Measurements from ENCODE around the gene CD82. TPM values are rescaled to one million over a fixed set of nuclear protein-coding genes. Genes with fewer than 3 reads are reported as not detected.

The CD82 gene
- total and polyA plus RNA-seq, 3 donors from 2014 or later: 5.0 to 13.7 (median 13.0) TPM

DNA sequence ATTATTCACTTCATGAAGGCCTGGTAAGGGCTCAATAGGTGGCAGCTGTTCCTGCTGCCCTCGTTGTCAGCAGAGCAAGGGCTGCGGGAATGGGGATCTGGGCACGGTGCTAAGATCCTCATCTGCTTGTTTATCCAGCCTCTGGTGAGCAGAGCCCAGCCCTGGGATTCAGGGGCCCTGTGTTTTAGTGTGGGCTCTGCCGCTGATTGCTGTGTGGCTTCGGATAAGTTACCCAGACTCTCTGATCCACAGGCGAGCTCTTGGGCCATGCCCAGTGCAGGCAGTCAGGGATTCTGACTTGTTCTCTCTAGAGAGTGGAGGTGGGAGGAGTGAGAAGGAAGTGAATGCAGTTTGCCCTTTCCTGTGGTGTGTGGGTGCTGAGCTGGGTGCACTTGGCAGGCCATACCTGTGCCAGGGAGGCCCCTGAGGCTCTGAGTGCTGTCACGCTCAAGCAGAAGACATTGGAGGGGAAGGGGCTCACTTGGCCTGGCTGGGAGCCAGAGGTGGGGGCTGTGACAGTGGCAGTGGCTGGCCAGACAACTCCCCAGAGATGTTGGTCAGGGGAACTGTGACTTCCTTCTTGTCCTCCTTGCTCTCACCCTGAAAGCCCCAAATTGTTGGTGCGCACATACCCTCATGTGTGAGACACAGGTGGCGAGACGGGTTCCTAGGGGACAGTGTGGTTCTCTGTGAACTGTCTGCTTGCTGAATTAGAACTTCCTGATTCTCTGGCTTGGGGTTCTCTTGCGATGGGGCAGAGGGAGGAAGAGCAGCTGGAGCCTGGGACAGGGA is 43.7 kb downstream of the CD82 start:
- WGBS, 2 donors: 68 to 82% methylated on average over 9 to 11 of the region's 11 CpGs
- H3K4me3 ChIP-seq: no peak overlapping the region
- intact Hi-C loops (cut with DNase I; ENCODE audit: low total_unique reads): no loop called here
- no peaks in the 10 kb centered on the region for H3K4me1 ChIP-seq
- H3K27me3 ChIP-seq: no peaks in the 10 kb centered on the region
- DNase-seq: no peak
- H3K9me3 ChIP-seq: no peaks in the 10 kb centered on the region
- TF ChIP-seq, protein P1, sequence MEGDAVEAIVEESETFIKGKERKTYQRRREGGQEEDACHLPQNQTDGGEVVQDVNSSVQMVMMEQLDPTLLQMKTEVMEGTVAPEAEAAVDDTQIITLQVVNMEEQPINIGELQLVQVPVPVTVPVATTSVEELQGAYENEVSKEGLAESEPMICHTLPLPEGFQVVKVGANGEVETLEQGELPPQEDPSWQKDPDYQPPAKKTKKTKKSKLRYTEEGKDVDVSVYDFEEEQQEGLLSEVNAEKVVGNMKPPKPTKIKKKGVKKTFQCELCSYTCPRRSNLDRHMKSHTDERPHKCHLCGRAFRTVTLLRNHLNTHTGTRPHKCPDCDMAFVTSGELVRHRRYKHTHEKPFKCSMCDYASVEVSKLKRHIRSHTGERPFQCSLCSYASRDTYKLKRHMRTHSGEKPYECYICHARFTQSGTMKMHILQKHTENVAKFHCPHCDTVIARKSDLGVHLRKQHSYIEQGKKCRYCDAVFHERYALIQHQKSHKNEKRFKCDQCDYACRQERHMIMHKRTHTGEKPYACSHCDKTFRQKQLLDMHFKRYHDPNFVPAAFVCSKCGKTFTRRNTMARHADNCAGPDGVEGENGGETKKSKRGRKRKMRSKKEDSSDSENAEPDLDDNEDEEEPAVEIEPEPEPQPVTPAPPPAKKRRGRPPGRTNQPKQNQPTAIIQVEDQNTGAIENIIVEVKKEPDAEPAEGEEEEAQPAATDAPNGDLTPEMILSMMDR (IDR thresholded peaks at IDR 0.05): no peak
- TF ChIP-seq POLR2A (IDR thresholded peaks at IDR 0.05): no peak
- no peaks in the 10 kb centered on the region for H3K36me3 ChIP-seq (ENCODE audit: low read depth, missing control alignments)
- no peak overlapping the region for H3K27ac ChIP-seq

DNA sequence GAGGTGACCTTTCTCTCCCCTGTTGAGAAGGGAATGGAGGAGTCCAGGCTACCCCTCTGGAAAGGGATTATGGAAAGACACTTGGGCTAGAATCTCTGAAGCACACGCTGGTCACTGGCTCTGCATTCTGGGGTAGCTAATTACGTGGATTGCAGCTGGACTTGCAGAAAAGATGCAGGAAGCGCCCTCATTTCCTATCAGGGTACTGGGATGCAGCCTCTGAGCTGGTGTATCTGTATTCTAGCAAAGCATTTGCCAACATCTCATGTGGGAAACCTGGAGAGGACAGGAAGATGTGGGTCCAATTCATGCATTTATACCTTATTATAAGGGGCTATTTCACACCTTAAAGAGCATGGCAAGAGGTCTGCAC is 44.3 kb downstream of the CD82 start:
- no peak for DNase-seq
- TF ChIP-seq, protein P1 (IDR thresholded peaks at IDR 0.05): no peak
- no peak for TF ChIP-seq POLR2A (IDR thresholded peaks at IDR 0.05)
- Histone ChIP-seq H3K4me3 (no peak overlapping the region), H3K9me3 (no peaks in the 10 kb centered on the region), H3K27me3 (no peaks in the 10 kb centered on the region), H3K27ac (no peak overlapping the region), H3K36me3 (ENCODE audit: low read depth, missing control alignments) (no peaks in the 10 kb centered on the region), H3K4me1 (no peaks in the 10 kb centered on the region)
- WGBS, 2 donors: 84 to 93% methylated on average over 3 of the region's 3 CpGs
- intact Hi-C loops (cut with DNase I; ENCODE audit: low total_unique reads): no loop called here

GRCh38 chr11:44610186-44610955 is 44.9 kb downstream of the CD82 start:
- TF ChIP-seq POLR2A (IDR thresholded peaks at IDR 0.05): no peak
- TF ChIP-seq, protein P1 (IDR thresholded peaks at IDR 0.05): no peak
- intact Hi-C loops (cut with DNase I; ENCODE audit: low total_unique reads): no loop called here
- WGBS, 2 donors: 89 to 92% methylated on average over 9 of the region's 9 CpGs

DNA sequence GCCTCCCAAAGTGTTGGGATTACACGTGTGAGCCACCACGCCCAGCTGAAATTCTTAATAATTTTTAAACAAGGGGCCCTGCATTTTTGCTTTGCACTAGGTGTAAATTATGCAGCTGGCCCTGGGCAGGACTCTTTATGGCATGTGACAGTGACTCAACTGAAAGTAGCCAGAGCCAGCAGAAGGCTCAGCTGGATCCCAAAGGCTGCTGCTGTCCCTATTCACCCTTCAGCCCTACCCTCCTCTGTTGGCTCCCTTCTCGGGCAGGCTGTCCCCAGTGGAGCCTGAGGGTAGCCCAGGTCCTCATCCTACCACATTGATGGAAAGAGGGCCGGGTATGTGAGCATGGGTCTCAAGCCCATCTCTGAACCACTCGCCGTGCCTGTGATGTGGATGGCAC is 45.6 kb downstream of the CD82 start:
- WGBS, 2 donors: 95 to 96% methylated on average over 6 of the region's 6 CpGs
- Histone ChIP-seq H3K27me3 (no peaks in the 10 kb centered on the region), H3K9me3 (no peaks in the 10 kb centered on the region), H3K27ac (no peak overlapping the region), H3K4me3 (no peak overlapping the region), H3K4me1 (no peaks in the 10 kb centered on the region), H3K36me3 (ENCODE audit: low read depth, missing control alignments) (no peaks in the 10 kb centered on the region)
- intact Hi-C loops (cut with DNase I; ENCODE audit: low total_unique reads): no loop called here
- TF ChIP-seq POLR2A (IDR thresholded peaks at IDR 0.05): no peak
- TF ChIP-seq, protein P1 (IDR thresholded peaks at IDR 0.05): no peak
- DNase-seq: no peak

More at GRCh38 chr11:44610186-44610955, 44.9 kb downstream of the CD82 start:
- no peak for DNase-seq
- H3K27ac ChIP-seq: no peak overlapping the region
- H3K4me3 ChIP-seq: no peak overlapping the region
- H3K9me3 ChIP-seq: no peaks in the 10 kb centered on the region
- no peaks in the 10 kb centered on the region for H3K27me3 ChIP-seq
- no peaks in the 10 kb centered on the region for H3K36me3 ChIP-seq (ENCODE audit: low read depth, missing control alignments)
- no peaks in the 10 kb centered on the region for H3K4me1 ChIP-seq
